ENCODE results near the gene THRB.
A peak's percentile ranks its signal among the peaks of the same experiment; 100 is the strongest.

The THRB gene

DNA sequence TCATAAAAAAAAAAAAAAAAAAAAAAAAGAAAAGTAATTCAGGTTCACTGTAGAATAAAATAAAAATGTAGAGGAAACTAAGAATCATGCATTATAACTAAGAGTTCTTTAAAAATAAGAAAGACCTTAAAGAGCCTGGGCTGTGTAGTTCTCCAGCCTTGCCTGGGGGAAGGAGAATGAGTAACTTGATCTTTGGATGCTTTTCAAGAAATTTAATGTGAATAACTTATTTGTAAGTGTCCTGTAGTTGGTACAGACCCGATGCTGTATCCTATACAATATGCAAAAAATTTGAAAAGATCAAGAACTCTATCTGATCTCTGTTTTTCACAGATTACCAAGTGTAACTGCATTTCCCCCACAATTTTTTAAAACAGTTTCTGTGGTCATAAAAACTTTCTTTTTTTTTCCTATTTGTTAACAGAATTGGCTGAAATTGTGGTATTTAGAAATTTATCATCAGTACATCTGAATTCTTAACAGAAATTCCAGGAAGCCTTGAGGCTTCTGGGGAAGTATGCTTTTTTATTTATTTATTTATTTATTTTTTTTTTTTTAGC lies 195.3 kb downstream of the THRB start:
- DNase-seq, result no peak

GRCh38 chr3:24296441-24297205 lies 198.0 kb downstream of the THRB start:
- no peak for DNase-seq

- no peak for DNase-seq
These were observed 200.5 kb downstream of the THRB start for GRCh38 chr3:24294150-24294549.

GRCh38 chr3:24291646-24292045 lies 203.0 kb downstream of the THRB start:
- DNase-seq, result no peak

- no peak for DNase-seq
These were observed 204.1 kb downstream of the THRB start for GRCh38 chr3:24290596-24290995.

DNA sequence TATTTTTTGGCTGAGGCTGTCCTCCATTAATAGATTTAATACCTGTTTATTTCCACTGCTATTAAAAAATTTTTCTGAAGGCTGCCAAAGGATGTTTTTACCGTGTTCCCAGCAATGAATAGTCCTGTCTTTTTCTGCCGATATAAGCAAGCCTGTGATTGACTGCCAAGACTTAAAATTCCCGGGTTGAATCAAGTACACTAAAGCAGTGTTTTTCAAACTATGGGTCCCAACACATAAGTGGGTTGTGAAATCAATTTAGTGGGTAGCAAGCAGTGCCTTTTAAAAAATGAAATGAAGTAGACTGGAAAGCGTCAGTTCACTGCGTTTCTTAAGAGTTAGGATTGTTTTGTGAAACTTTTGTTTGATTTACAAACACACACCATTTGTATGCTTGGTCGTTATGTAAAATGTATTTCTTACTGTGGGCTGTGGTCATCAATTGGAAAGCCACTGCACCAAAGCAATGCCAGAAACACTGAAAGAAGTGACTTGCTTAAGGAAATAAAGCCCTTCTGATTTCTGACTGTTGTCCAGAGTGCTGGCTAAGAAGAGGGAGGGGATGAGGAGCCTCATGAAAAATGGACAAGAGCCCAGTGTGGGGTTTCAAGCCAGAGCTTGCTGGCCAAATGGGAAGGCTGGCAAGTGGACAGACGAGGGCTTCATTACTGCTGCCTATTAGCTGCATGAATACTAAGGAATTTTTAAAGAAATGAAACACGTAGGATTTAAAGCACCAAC lies 206.0 kb downstream of the THRB start:
- DNase-seq, result no peak

DNA sequence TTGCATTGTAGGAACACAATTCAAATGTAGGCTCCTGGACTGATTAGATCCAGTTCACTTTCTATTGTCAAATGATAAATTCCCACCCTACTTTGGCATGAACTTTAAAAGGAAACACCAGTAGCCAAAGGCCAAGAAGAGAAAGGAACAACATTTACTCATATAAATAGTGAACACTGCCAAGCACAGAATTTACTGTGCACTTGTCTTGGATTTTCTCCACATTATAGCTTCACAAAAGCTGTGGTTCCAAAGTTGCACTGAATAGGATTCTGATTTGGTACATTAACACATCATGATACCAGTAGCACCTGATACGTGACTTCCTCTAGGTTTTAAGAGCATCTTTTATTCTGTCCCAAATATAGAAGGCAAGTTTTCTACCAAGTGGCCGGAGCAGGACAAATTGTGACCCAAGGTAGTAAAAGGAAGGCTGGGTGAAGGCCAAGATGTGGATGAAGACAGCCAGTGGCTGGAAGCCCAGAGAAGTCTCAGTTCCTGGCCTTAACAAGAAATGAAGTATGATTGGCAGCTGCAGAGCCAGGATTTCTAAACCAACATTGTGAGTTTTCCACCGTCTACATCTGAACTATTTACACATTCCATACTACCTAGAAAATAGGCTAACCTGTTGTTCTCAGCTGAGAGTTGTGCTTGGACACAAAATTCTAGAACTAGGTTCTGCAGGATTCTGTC lies 206.7 kb downstream of the THRB start:
- DNase-seq, result no peak

- DNase-seq, result no peak
These were observed 208.2 kb downstream of the THRB start for GRCh38 chr3:24286405-24286804.

DNA sequence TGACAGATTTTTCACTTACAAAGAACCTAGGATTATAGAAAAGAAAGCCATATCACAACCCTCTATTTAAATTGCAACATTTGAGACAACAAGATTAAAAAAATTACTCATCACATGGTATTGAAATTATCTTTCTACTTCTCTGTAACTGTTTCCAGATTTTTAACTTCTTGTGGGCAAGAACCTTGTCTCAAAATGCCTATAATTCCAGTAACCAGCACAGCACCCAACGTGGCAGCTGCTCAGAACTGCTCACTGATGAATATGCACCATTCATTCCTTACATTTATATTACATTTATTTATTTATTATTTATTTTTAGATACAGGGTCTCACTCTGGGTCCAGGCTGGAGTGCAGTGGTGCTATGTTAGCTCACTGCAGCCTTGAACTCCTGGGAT lies 216.1 kb downstream of the THRB start:
- DNase-seq, result no peak

DNA sequence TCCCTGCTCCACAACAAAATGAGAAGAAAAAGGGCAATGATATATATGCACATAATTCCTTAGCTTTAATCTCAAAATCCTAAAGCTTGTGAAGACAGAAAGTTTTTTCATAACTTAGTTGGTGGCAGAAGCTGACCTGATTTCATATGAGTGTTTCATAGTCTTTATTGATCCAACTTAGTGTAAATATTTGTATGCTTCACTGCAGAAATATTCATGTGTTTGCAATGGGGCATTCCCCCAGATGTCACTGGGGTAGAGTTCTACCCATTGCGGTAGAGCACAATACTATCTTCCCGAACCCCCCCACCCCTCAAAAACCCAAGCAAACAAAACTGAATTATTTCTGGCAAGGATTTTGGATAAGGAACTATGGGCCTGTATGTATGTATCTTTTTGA lies 221.2 kb downstream of the THRB start:
- no peak for DNase-seq

DNA sequence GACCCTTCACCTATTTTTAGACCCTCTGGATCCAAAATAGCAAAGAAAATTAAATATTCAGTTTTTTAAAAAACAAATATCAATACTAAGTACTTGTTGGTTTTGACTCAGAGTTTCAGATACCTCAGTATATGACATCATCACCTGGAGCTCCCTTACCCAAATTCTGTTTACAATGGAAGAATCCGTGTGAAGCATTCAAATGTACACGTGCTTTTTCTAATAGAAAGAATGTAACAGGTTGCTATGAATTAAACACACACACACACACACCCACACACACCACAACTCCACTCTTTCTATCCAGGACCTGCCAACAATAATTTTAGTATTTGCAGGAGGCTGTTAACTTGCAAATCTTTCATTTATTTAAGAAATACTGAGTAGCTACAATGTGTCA lies 221.8 kb downstream of the THRB start:
- DNase-seq, result no peak

DNA sequence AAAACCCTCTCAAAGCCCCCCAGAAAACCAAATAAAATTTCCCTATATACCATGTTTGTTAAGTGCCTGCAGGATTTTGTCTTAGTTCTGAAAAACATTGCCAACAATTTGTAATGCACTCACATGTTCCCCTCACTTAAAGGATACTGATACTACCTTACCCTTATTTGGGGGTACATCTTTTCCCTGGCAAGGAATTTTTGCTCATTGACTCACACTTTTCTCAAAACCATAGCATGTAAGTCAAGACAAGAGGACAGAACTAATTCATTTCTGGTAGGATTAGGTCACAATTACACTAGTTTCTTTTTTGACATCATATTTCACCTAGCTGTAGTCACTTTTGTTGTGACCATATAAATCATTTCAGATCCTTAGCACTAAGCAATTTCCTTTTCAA lies 222.2 kb downstream of the THRB start:
- DNase-seq, result no peak

GRCh38 chr3:24271228-24271627 lies 223.4 kb downstream of the THRB start:
- DNase-seq, result no peak

- no peak for DNase-seq
These were observed 223.9 kb downstream of the THRB start for GRCh38 chr3:24270744-24271143.

- no peak for DNase-seq
These were observed 224.4 kb downstream of the THRB start for GRCh38 chr3:24270204-24270691.

DNA sequence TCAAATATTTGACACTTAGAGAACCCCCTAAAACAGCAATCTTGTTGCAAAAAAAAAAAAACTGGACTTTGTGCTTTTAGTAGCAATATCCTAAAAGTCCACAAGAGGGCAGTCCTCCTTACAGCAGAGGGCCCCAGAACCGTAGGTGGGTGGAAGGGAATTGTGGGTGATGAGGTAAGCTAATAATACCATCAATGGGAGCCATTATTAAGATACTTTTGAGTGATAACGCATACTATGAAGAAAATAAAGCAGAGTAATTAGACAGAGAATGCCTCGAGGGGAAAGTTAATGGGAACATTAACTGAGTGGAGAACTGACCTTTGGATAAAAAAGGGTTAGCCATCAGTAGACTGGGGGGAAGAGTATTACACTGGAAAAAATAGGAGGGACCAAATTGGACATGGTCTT lies 229.9 kb downstream of the THRB start:
- no peak for DNase-seq

DNA sequence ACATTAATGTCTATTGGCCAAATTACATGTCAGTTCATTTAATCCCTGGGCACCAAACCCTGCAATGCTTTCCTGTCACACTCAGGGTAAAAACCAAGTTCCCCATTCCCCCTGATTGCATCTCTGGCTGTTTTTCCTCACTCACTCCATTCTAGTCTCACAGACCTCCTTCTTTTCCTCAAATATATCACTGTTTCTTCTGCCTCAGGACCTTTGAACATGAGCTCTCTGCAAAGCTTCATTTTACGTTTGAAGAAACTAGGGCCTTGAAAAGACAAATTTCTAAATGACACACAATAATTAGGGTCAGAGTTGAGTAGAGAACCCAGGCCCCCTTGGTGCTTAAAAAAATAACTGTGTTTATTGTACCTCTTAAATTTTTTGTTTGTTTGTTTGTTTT lies 230.6 kb downstream of the THRB start:
- DNase-seq, result no peak

DNA sequence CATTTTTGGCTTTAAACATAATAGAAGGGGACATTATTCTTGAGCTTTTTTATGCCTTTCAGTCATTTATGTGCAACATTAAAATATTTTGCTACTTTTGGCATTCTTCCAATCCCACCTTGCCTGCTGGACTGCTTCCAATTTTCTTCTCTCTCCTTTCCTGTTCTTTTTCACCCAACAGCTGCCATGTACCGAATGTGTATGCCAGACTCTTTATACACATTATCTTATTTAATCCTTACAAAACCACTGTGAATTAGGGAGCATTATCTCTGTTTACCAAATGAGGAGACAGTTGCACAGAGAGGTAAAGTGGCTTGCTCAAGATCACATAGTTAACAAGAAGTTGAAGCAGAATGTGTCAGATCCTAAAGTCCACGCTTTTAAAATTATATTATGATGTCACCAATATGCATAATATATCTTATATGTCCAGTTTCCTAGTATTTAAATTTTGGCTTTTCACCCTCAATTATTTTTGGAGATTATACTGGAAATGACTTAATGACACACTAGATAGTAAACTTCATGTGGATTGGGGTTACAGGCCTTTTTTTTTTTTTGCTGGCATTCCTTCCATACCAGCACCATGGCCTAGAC lies 231.5 kb downstream of the THRB start:
- peak; percentile 77 for DNase-seq

DNA sequence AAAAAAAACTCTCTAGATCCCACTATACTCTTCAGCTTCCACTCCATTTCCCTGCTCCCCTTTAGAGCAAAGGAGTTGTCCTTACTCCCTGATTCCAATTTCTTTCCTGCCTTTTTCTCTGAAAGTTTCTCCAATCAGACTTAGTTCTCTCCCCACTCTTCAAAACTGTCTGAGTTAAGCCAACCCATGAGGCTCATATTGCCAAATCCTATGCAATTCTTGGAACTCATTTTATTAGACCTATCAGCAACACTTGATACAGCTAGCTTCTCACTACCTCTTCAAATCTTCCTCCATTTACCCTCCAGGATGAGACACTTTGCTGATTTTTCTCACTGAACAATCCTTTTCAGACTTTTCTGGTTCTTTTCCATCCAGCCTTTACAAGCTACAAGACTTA lies 233.1 kb downstream of the THRB start:
- no peak for DNase-seq

DNA sequence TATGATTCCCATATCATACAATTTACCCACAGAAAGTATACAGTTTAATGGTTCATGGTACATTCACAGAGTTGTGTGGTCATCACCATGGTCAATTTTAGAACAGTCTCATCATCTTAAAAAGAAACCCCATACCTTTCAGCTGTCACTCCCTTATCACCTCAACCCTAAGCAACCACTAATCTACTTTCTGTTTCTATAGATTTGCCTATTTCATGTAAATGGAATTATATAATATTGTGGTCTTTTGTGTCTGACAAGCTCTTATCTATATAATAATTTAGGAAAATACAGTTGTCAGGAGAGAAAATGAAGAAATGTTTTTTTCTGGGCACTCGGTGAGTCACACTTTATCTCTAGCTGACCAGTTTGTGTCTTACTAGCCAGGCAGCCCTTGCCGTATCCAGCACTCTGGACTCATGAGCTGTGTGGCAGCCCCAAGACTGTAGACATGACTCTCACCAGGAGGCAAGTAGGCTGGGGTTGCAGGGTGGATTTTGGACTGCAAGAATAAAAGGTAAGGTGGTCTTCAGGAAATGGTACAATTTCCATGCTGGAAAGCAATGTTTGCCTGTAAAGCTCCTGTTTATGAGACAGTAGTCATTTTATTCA lies 234.6 kb downstream of the THRB start:
- DNase-seq, result no peak

DNA sequence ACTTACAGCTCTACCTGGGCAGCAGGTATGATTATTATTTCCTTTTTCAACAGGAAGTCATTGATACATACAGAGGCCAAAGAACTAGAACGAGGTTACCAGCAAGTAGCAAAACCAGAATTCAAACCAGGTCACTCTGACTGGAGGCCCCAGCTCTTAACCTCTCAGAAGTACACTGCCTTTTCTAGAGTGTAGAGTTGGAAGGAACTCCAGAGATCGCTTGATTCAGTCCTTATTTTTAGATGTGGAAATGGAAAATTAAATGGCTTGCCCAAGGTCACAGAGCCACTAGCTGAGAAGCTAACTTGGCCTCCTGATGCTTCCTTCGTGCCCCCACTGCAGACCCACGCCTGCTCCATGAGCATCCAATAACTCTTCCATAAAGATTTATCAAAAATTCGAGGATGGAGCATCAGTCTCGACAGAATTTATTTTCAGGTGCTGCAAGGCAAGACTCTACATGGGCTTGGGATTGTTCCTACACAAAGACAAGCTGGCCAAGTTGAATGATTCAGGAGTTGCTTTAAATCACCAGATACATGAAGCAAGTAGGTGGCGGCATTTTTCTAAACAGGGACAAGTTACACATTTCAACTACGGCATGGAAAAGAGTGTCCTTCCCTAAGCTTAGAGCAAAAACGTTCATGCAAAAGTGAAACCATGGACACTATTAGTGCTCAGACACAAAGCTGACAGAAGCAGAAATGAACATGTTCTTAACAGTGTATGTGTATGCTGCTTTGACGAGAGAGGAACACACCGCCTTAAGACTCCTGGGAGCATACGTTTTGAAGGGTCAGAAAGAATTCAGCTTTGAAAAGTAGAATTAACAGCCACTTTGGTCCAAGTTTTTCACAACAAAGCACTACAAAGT lies 235.7 kb downstream of the THRB start:
- DNase-seq, result no peak

- DNase-seq, result no peak
These were observed 236.4 kb downstream of the THRB start for GRCh38 chr3:24258260-24258659.
